Endothelial cell (in vitro differentiated cells): ENCODE results near the gene BMPER. TPM values are rescaled to one million over a fixed set of nuclear protein-coding genes. Genes with fewer than 3 reads are reported as not detected.

Experiments
- DNase-seq: peaks from one replicate; pipeline ENCODE4 v3.0.0; 2021; ENCODE audit warnings: low spot score
- H3K27ac Mint-ChIP-seq: one replicate; pipeline ENCODE4 v1.8.0; 2021; ENCODE audit warnings: mixed read lengths, inconsistent platforms; ENCODE audit not compliant: unreplicated experiment
- H3K27me3 Mint-ChIP-seq: one replicate; pipeline ENCODE4 v1.8.0; 2021; ENCODE audit warnings: mild to moderate bottlenecking, moderate library complexity, mixed read lengths, inconsistent platforms; ENCODE audit not compliant: unreplicated experiment
- H3K36me3 Mint-ChIP-seq: one replicate; pipeline ENCODE4 v1.8.0; 2021; ENCODE audit warnings: mild to moderate bottlenecking, low read depth, mixed read lengths, inconsistent platforms; ENCODE audit not compliant: unreplicated experiment
- H3K4me1 Mint-ChIP-seq: one replicate; pipeline ENCODE4 v1.8.0; 2021; ENCODE audit warnings: mild to moderate bottlenecking, mixed read lengths, inconsistent platforms; ENCODE audit not compliant: unreplicated experiment
- H3K4me3 Mint-ChIP-seq: one replicate; pipeline ENCODE4 v1.8.0; 2021; ENCODE audit warnings: mild to moderate bottlenecking, mixed read lengths, inconsistent platforms; ENCODE audit not compliant: unreplicated experiment
- H3K9me3 Mint-ChIP-seq: one replicate; pipeline ENCODE4 v1.8.0; 2021; ENCODE audit warnings: mixed read lengths, inconsistent platforms; ENCODE audit not compliant: unreplicated experiment
- CTCF ChIP-seq: fragments of 200-600 bp; sonication (generic); IDR thresholded peaks from one replicate; pipeline ENCODE4 v1.5.0; 2021; ENCODE audit warnings: antibody characterized with exemption; ENCODE audit not compliant: unreplicated experiment
- total RNA-seq: library from RNA; stranded (reverse); fragmentation: NEBNext Ultra II Directional; extraction: Animal tissue kit (Norgen Biotek cat#: 25700); gene quantifications from one replicate; pipeline ENCODE4 v1.2.1, GENCODE V29; 2021; ENCODE audit not compliant: unreplicated experiment

Gene BMPER
- total RNA-seq, 1 donor from 2014 or later: 2.5 TPM

- no peak for DNase-seq
- Mint-ChIP-seq H3K9me3 (no peaks in the 10 kb centered on the region), H3K4me1 (no peaks in the 10 kb centered on the region), H3K27ac (no peak overlapping the region), H3K36me3 (no peaks in the 10 kb centered on the region), H3K4me3 (no peak overlapping the region), H3K27me3 (no peaks in the 10 kb centered on the region)
- no peak for TF ChIP-seq CTCF
These were observed 91.6 kb downstream of the BMPER start for GRCh38 chr7:33996899-33997298.

GRCh38 chr7:33998476-33998875 lies 93.1 kb downstream of the BMPER start:
- no peak for TF ChIP-seq CTCF

GRCh38 chr7:34011017-34011695 lies 105.8 kb downstream of the BMPER start:
- no peak overlapping the region for H3K4me3 Mint-ChIP-seq
- no peaks in the 10 kb centered on the region for H3K27me3 Mint-ChIP-seq
- DNase-seq: no peak
- TF ChIP-seq CTCF: no peak
- H3K27ac Mint-ChIP-seq: no peak overlapping the region
- H3K4me1 Mint-ChIP-seq: no peaks in the 10 kb centered on the region
- H3K36me3 Mint-ChIP-seq: no peaks in the 10 kb centered on the region
- no peaks in the 10 kb centered on the region for H3K9me3 Mint-ChIP-seq

More at GRCh38 chr7:33998476-33998875, 93.1 kb downstream of the BMPER start:
- no peak for DNase-seq
- Mint-ChIP-seq H3K27me3 (no peaks in the 10 kb centered on the region), H3K9me3 (no peaks in the 10 kb centered on the region), H3K4me1 (no peaks in the 10 kb centered on the region), H3K36me3 (no peaks in the 10 kb centered on the region), H3K4me3 (no peak overlapping the region), H3K27ac (no peak overlapping the region)

- Mint-ChIP-seq H3K4me1 (no peaks in the 10 kb centered on the region), H3K9me3 (no peaks in the 10 kb centered on the region), H3K36me3 (no peaks in the 10 kb centered on the region), H3K27ac (no peak overlapping the region), H3K27me3 (no peaks in the 10 kb centered on the region), H3K4me3 (no peak overlapping the region)
- no peak for DNase-seq
- no peak for TF ChIP-seq CTCF
These were observed 106.4 kb downstream of the BMPER start for GRCh38 chr7:34011696-34012095.

GRCh38 chr7:34013421-34013820 lies 108.1 kb downstream of the BMPER start:
- no peak overlapping the region for H3K27ac Mint-ChIP-seq
- H3K4me3 Mint-ChIP-seq: no peak overlapping the region
- H3K4me1 Mint-ChIP-seq: no peaks in the 10 kb centered on the region
- no peak for DNase-seq
- H3K36me3 Mint-ChIP-seq: no peaks in the 10 kb centered on the region
- H3K27me3 Mint-ChIP-seq: no peaks in the 10 kb centered on the region
- no peak for TF ChIP-seq CTCF
- H3K9me3 Mint-ChIP-seq: no peaks in the 10 kb centered on the region
